Epidermal melanocyte (primary cell): Measurements from ENCODE around the gene HGD.
A peak's percentile ranks its signal among the peaks of the same experiment; 100 is the strongest.
"Not testable (repeated sequence)": the region's sequence is repeated elsewhere in the genome, so short reads cannot be mapped to it uniquely, and the experiment has no call there.

Source experiments
- DNase-seq: peaks from one replicate; pipeline ENCODE4 v3.0.0; 2011; ENCODE audit warnings: low spot score; ENCODE audit not compliant: insufficient read length

The HGD gene

DNA sequence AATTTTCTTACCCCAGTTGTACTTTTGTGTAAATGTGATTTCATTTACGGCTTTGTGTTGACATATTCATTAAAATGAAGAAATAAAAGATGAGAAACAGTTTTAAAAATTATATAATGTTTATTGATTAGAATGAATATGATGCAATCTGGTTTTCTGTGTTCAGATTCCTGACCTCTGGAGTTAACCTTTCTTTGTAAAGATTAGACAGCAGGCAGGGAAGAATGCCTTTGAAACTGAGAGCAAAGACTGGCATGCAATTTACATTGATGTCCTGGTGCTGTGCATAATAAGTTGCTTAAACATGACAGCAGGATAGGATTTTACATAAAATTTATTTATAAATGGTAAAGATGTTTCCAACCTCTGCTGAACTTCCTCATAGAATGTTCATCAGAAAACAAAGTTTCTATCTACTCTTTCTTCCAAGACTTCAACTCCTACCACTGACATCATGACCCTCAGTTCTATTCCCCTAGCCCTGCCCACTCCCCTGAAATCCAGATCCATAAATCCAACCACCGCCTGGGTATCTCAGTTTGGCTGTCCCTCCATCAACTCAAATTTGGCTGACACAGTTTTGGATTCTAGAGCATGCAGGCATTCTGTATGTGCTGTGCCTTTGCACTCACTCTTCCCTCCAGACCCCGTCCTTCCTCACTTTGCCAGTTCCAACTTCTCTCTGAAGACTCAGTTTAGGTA is 1.7 kb downstream of the HGD start:
- DNase-seq, result no peak

DNA sequence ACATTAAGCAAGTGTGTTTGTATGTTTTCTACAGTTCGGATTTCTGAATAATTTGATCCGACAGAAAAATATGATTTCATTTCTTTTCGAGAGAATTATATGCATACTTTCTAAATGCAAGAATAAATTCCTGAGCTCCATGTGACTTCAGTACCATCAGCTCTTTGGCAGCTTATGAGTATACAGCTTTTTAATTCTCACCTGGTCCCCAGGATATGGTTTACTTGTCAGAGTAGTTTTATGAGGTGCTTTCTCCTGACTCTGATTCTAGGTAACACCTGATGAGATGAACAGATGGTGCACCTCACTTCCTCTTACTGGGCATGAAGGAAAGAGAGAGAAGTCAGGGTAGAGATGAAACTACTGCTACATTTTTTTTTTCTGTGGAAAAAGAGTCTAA is 3.1 kb downstream of the HGD start:
- no peak for DNase-seq

DNA sequence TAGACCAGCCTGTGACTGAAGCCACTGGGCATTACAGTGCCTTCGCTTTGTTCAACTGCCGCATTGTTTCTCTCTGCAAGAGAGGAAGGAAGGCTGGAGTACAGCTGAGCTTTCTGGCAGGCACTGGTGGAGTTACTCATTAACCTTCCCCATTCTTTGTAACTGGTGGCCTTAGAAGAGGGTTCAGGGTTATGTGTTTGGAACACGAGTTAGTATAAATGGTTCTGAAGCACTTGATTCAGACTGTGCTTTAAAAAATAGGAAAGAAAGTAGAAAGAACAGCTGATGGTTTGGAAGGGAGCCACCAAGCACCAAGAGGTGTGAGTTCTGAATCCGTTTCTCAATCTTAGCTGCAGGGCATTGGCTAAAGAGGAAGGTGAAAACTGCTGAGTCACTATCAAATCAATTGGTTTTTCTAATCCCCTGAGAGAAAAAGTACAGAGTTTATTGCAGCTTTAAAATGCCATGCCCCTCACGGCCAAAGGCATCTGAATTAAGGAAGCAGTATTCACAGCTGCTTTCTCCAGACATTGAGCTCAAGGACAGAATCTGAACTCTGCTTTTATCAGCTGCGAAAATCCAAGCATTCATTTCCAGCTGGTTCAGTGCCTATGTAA is 3.6 kb downstream of the HGD start:
- peak; percentile 56 for DNase-seq

DNA sequence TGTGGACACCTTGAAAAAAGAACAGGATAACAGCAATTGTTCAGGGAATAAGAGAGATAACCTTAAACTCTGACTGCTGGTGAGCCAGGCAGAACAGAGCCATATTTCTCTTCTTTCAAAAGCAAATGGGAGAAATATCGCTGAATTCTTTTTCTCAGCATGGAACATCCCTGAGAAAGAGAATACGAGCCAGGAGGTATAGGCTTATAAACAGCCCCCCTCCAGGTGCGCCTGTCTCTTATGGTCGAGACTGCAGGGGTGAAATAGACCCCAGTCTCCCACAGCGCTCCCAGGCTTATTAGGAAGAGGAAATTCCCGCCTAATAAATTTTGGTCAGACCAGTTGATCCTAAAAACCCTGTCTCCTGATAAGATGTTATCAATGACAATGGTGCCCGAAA is 4.8 kb downstream of the HGD start:
- not testable (repeated sequence) for DNase-seq

DNA sequence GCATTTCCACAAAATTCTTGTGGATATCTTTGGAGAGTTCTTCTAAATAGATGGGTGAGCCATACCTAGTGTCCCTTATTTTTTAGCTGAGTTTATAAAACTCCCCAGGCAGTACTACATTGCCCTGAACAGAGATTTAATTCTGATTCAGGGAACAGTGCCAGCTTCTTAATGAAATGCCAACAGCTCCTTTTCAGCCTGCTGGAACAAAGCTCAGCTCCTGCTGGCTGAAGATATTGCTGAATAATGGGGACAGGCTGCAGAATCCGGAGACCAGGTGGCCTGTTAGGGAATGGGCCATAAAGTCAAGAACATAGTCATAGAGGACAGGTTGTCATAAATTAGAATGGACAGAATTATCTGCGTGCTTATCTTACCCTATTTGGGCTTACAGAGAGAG is 8.9 kb downstream of the HGD start:
- no peak for DNase-seq

DNA sequence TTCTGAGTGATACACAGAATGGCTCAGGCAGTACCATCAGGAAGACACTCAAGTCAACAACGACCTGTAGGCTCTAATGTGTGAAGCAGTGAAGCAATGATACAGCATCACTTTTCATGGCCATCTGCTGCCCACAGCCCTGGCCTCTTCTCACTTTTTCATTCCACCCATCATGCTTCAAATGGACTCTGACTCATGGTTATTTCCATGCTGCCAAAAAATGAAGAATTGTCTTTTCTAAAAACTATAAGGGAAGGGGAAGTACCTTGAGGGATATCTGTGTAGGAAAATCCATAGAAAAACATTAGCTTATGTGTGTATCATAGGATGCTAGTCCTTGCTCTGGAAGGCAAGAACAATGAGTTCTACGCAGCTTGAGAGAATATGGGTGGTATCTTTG is 11.5 kb downstream of the HGD start:
- DNase-seq, result no peak

DNA sequence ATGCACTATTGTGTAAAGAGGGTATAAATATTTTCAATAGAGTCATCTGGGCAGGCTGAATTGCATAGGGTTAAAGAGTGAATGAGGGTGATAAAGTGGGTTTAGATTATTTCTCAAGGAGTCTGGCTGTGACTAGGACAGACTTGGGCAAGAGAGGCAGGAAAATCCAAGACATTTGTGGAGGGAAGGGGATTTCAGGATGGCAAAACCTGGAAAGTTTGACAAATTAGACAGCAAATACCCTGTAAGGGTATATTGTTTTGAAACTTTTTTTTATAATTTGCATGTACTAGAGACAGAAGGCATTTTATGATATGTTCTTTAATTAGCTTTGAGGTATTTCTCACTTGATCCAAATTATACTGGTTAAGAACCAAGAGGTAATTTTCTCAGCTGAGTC is 17.1 kb downstream of the HGD start:
- DNase-seq, result no peak

DNA sequence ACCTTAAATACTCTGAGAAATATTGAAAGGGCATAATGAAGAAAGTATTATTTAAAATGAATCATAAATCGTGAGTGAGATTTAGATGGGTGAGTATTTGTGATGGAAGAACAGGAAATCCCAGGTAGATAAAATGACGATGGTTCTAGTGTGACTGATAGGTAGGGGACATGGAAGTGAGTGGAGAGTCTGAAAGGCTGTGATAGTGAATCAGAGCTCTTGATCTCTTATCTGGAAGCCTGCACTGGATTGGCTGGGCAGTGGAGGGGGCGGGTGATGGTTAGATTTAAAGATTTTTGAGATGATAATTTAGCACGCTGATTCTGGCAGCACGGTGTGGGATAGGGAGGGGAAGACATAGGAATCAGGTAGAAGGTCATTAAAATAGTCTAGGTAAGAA is 20.1 kb downstream of the HGD start:
- DNase-seq, result no peak

DNA sequence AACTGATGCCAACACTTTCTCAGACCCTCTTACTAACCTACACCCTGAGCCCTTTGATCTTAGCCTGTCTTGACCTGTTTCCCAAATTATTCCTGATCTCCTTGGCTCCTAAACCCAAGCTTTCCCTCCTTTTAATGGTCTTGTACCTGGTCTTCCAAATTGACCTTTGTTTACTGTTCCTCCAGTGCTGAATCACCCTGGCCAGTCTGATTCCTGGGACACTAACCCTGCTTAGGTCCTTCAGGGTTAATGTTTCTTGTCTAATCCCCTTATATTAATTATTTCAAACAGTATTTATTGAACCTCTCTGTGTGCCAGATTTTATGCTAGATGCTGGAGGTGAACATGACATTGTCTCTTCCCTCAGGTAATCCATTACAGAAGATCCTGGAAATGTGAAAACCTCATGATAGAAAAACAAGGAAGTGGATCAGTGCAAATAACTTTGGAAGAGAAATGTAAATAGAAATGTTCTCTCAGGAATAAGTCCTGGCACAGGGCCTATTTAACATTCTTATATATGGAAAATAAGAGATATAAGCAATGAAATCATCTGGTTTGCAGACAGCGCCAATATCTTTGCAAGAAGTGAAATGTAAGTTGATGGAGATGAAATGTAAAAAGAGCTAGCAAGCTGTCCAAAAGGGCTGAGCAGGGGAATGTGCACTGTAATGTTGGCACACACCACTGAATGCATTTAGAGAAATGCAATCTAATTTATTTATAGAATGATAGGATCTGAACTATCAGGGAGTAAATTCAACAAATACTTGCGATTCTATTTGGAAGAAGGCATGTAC is 20.7 kb downstream of the HGD start:
- no peak for DNase-seq

DNA sequence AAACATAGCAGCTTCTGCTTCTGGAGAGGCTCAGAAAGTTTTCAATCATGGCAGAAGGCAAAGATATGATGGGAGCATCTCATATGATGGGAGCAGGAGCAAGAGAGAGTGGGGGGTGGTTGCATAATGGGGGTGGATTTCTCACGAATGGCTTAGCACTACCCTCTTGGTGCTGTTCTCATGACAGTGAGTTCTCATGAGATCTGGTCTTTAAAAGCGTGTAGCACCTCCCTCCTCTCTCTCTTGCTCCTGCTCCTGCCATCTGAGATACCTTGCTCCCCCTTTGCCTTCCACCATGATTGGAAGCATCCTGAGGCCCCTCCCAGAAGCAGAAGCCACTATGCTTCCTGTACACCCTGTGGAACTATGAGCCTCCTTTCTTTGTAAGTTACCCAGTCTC is 22.2 kb downstream of the HGD start:
- DNase-seq, result no peak

DNA sequence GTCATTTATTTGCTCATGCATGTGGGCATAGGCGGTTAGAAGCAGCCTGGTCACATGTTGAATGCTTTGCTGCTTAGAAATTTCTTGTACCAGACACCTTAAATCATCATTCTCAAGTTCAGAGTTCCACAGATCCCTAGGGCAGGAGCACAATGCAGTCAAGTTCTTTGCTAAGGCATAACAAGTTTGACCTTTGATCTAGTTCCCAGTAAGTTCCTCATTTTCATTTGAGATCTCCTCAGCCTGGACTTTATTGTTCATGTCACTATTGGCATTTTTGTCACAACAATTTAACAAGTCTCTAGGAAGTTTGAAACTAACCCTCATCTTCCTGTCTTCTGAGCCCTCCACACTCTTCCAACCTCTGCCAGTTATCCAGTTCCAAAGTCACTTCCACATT is 22.8 kb downstream of the HGD start:
- no peak for DNase-seq

DNA sequence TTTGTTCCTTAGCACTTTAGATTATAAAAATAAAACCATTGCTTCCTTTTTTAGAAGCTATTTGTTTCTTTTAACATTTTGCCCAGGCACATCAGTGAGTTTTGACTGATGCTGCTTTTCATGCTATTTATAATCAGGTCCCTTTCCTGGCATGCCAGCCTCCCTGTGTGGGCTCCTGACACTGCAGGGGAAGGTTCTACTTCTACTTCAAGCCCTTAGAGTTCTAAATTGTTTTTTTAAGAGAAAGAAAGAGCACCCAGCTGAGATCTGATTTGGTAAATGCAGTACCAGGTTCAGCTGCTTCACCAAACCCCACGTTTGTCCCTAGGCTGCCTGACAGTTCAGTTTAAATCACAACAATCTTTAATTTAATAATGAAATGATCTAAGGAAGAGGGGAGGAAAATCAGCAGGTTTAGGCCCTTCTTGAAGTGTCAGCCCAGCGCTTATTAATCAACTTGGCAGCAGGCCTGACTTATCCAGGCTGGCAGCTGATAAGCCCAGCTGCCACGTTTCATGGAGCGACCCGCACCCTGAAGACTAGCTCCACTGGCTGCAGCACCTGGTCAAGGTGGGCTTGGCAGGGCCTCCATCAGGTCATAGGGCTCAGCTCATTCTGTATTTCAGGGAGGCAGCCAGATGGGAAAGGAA is 29.0 kb downstream of the HGD start:
- DNase-seq, result no peak

DNA sequence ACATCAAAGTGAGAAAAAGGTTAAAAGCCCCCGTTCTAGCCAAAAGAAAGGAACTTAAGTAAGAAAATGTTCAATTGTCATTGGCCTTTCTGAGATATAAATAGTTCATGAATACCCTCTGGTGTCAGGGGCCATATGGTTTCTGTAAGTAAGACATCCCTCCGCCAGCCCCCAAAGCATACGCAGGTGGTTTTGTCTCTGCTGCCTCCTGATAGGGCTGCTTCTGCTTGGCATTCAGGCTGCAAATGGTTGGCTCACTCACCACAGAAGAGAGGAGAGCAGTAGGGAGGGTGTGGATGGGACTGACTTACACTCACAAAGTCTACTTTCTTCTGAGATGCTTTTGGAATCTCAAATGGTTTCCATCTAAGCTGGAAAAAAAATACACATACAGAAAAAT is 29.8 kb downstream of the HGD start:
- DNase-seq, result no peak

DNA sequence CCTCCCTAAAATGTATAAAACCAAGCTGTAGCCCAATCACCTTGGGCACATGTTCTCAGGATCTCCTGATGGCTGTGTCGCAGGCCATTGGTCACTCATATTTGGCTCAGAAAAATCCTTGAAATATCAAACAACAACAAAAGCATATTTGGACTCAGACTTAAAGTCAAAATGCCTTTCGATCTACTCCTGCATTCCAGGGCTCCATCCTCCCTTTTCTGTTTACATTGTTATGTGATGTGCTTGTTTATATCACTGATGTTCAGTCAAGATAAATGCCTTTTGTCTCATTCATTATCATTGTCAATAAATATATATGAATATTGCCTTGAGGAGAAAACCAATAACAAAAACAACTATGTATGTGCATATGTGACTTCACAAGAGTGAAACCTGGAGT is 31.7 kb downstream of the HGD start:
- no peak for DNase-seq

DNA sequence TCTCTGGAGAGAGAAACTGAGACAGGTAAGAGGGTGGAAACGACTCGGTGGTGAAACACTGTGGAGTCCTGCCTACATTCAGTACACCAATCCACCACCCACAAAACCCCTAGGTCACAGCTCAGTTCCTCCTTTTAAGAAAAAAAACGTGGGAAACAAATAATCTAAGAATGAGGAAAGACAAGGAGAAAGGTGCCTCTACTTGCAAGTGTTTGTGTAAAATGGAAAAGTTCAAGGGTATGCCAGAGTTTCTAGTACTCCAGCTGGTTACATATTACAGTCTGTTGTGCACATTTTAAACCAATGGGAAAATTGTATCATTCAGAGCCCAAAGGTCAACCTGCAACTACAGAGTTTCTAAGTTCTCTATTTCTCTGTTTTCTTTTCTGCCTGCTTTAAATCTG is 32.2 kb downstream of the HGD start:
- DNase-seq, result no peak

DNA sequence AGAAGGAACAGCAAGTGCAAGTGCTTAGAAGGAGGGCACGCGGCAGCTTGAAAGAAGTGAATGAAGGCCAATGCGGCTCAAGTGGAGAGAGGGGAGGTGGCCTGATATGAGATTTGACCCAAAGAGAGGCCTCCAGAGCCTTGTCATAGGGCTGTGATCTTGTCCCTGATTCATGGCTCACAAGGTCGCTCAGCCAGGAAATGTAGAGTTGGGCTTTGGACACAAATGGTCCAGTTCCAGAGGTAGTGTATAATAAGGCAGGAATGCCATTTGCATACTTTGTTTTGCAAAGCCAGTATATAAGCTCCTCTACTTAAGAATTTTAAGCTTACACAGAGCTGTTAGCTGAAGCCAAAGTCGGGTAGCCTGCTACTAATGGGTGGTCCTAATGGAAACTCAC is 33.7 kb downstream of the HGD start:
- no peak for DNase-seq

DNA sequence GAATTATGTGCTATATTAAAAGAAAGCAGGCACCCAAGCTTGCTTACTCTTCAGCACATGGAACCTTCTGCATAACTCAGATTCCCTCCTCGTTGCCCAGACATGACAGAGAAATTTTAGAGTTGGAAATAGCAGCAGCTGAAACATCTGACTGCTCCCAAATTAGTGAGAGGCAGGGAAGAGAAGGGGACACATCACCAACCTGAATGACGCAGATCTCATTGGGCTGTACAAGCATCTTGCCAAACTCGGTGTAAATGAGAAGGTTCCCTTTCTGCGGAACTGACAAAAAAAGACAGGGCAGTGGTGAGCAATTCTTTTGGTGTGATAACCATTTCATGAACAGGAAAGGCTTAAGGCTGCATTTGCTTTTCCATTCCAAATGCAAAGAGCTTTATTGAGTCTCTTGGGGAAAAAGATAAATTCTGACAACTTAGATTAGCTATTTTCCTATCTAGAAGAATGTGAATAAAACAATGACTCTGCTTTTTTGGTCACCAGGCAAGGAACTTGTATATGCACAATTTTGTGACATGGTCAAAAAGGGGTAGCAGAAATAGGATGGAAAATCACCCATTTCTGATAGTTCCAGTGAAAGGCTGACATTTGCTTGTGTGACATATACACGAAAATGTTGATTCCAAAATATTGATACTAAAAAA is 35.1 kb downstream of the HGD start:
- DNase-seq, result no peak

DNA sequence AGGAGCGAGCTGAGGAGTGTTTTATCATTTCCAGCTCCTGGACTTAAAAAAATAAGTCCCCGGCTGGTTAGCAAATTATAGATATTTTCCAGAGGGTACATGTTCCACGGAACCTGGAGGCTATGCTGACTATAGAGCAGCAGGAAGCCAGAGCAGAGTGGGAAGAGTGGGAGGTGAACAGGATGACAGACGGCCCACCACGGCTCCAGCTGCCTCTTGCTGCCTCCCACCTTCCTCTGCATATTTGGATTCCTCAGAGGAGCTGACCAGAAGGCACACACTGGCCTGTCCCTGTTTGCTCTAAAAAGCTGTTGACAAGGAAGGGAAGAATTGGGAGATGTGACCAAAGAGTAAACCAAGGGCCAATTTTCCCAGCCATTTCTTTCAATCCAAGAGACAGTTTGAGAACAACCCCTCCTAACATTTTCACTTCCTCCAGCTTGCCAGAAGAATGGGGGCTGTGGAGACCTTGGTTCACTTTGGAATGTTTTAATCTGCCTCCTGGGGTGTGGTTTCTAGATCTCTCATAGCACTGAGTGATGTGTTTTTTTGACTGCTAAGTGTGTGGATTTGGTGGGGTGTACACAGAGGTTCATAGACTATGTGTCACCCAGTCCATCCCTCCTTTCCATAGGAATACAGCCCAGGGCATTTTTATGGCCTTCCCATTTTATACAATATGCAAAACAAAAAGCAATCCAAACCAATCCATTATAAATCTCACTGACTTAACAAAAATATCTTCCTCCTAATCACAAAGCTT is 36.8 kb downstream of the HGD start:
- no peak for DNase-seq

DNA sequence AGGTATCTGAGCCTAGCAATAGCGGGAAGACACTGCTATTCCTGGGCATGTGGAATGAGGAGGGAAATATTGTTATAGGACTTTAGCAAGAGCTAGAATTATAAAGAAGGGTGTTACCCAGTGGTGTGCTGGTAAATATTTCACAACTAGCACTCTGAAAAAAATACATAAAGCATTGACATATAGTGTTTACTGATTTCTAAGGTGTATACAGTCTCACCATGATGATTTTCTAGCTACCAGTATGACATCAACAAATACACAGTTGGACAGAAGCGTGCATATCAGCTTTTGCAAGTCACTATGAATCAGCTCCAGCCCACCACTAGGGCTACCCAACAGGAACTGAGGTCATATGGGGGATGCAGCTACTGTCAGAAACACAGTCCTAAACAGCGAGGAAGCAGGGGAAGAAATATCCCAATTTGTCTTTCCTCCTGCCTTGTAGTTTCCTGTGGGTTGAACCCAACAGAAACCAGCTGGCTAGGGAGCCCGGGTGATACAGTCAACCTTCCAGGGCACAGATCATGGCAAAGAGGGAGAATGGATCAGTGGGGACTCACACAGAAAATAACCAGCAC is 39.6 kb downstream of the HGD start:
- DNase-seq, result no peak

DNA sequence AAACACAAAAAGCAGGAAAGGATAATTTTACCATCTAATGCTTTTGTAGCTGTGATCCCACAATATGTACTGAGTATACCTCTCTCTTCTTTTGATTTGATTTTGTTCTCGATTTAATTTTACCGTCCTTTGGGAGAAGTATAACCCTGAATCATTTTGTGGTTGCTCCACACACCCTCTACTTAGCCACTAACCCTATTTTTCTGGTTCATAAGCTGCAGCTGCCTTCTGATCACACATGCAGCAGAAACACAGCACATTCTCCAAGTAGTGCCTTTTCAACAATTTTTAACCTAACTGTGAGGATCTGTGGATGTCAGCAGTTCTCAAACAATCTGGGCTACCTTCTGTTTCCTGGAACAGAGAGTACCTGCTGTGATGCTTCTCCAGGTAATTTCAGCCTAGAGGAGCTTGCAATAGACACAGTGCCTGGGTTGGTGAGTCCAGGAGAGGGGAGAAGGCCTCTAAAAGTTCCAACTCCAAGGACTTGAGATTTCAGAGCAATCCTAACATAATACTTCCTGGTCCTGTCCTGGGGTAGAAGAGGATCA is 40.3 kb downstream of the HGD start:
- no peak for DNase-seq
